ENCODE results near the gene CTAGE4. TPM values are rescaled to one million over a fixed set of nuclear protein-coding genes. Genes with fewer than 3 reads are reported as not detected.
"Not testable (repeated sequence)": the region's sequence is repeated elsewhere in the genome, so short reads cannot be mapped to it uniquely, and the experiment has no call there.

The CTAGE4 gene
- 0.62 TPM for total RNA-seq
- long read RNA-seq: 0 reads

- intact Hi-C loops (cut with micrococcal nuclease); ATAC-seq; DNase-seq: not testable (repeated sequence)
Measured at GRCh38 chr7:144183166-144183565, at the start of gene CTAGE4. CTAGE4 (plus strand) TSS chr7:144183466; CDS start chr7:144183504, 38 bp downstream.

- intact Hi-C loops (cut with micrococcal nuclease): no loop called here
Measured at GRCh38 chr7:144134116-144134515, 49.1 kb upstream of the CTAGE4 start.

GRCh38 chr7:144137501-144137900 is 45.8 kb upstream of the CTAGE4 start:
- ATAC-seq (no peak), DNase-seq (no peak)
- intact Hi-C loops (cut with micrococcal nuclease): no loop called here

More at GRCh38 chr7:144134116-144134515, 49.1 kb upstream of the CTAGE4 start:
- no peak for DNase-seq
- no peak for ATAC-seq

- DNase-seq (no peak), ATAC-seq (no peak)
- intact Hi-C loops (cut with micrococcal nuclease): no loop called here
Measured at GRCh38 chr7:144142187-144142586, 41.1 kb upstream of the CTAGE4 start.

- intact Hi-C loops (cut with micrococcal nuclease): no loop called here
- ATAC-seq: no peak
- DNase-seq: no peak
Measured at GRCh38 chr7:144144426-144144825, 38.8 kb upstream of the CTAGE4 start.

- intact Hi-C loops (cut with micrococcal nuclease): no loop called here
- DNase-seq (no peak), ATAC-seq (no peak)
Measured at GRCh38 chr7:144148224-144148827, 34.9 kb upstream of the CTAGE4 start.

- intact Hi-C loops (cut with micrococcal nuclease): no loop called here
- no peak for ATAC-seq
Measured at GRCh38 chr7:144158861-144159260, 24.4 kb upstream of the CTAGE4 start.

GRCh38 chr7:144164784-144165183 is 18.5 kb upstream of the CTAGE4 start:
- DNase-seq: no peak
- no peak for ATAC-seq
- intact Hi-C loops (cut with micrococcal nuclease): no loop called here

More at GRCh38 chr7:144158861-144159260, 24.4 kb upstream of the CTAGE4 start:
- DNase-seq: no peak

- intact Hi-C loops (cut with micrococcal nuclease); ATAC-seq; DNase-seq: not testable (repeated sequence)
Measured at GRCh38 chr7:144171594-144172350, 11.5 kb upstream of the CTAGE4 start.

GRCh38 chr7:144174613-144175012 is 8.7 kb upstream of the CTAGE4 start:
- DNase-seq (no peak), ATAC-seq (no peak)
- intact Hi-C loops (cut with micrococcal nuclease): no loop called here

DNA sequence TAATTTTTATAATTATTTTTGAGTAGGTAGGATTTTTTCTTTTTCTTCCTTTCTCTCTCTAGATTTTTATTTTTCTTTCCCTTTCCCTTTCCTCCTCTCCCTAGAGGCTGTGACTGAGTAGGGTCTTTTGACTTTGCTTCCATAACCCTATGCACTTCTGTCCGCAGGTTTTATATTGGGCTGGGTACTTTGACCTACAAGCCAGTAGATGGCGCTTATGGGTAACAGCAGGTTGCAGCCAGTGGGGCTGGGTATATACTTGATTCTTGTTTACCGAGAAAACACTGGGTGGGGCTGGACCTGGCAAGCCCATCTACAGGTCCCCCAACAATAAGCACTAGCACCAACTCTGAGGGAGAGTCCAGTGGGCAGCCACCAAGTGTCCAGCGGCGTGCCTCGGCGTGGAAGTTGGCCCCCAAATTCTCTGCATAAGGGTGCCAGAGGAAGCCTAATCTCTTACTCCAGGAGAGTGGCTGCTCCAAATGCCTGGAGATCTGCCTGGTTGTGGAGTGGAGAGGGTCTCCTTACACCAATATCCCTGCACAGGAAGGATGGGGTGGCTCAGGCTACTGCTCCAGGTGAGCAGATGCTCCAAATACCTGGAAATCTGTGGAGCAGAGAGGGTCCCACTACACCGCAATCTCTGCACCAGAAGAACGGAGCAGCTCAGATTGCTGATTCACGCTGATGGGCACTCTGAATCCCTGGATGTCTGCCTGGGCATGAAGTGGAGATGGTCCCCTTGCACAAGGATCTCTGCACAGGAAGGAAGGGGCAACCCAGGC is 4.7 kb upstream of the CTAGE4 start:
- DNase-seq; intact Hi-C loops (cut with micrococcal nuclease): not testable (repeated sequence)
- peak; percentile 55 for ATAC-seq

DNA sequence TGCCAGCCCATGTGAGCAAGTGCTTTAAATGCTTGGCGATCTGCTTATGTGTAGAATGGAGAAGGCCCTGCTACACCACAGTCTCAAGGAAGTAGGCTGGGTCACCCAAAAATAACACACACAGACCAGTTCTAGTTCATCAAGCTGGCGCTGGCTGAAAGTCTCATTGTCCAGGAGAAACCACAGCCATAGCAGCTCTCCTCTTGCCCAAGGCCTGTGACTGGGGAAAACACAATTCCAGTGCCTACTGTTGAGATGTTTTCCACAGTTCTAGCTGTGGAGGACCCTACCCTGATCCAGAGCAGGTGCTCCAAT is 4.1 kb upstream of the CTAGE4 start:
- intact Hi-C loops (cut with micrococcal nuclease); ATAC-seq; DNase-seq: not testable (repeated sequence)

GRCh38 chr7:144187848-144188247 is 4.6 kb downstream of the CTAGE4 start:
- intact Hi-C loops (cut with micrococcal nuclease); ATAC-seq; DNase-seq: not testable (repeated sequence)

- intact Hi-C loops (cut with micrococcal nuclease); ATAC-seq; DNase-seq: not testable (repeated sequence)
Measured at GRCh38 chr7:144188578-144189171, 5.4 kb downstream of the CTAGE4 start.

GRCh38 chr7:144193782-144194181 is 10.5 kb downstream of the CTAGE4 start:
- DNase-seq; ATAC-seq; intact Hi-C loops (cut with micrococcal nuclease): not testable (repeated sequence)

- intact Hi-C loops (cut with micrococcal nuclease); ATAC-seq; DNase-seq: not testable (repeated sequence)
Measured at GRCh38 chr7:144194453-144194852, 11.2 kb downstream of the CTAGE4 start.

GRCh38 chr7:144195212-144195872 is 12.1 kb downstream of the CTAGE4 start, which contains the start of gene ARHGEF35:
ARHGEF35 (minus strand) TSS chr7:144195833; CDS start chr7:144188383, 7,450 bp downstream.
- intact Hi-C loops (cut with micrococcal nuclease); DNase-seq: not testable (repeated sequence)
- ATAC-seq: peak; percentile 80

GRCh38 chr7:144198934-144199333 is 15.7 kb downstream of the CTAGE4 start:
- ATAC-seq; intact Hi-C loops (cut with micrococcal nuclease); DNase-seq: not testable (repeated sequence)

DNA sequence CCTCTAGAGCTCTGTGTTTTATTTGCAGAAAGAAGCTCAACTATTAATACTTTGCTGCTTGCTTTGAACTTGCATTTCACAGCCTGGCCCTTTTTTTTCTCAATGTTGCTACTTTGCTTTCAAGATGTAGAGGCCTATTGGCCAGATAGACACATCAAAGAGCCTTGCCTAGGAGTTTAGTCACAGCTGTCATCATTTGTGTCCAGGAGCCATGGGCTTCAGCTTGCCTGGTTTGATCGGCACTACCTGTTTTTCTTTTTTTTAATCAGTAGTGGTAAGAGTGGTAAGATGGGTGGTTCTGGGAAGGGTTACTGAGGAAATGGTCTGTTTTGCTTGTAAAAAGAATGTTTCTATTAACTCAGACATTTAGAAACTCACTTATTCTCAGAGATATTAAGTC is 18.7 kb downstream of the CTAGE4 start:
- intact Hi-C loops (cut with micrococcal nuclease); ATAC-seq; DNase-seq: not testable (repeated sequence)
